NCI-H2227 treated with DMSO at 0.1 percent for 48 hours (cell line): ENCODE measurements around the gene SYNE3.

Experiments used
- DNase-seq: peaks from one replicate; lab custom pipeline; 2025; lab: John Stamatoyannopoulos, UW

SYNE3 gene

DNA sequence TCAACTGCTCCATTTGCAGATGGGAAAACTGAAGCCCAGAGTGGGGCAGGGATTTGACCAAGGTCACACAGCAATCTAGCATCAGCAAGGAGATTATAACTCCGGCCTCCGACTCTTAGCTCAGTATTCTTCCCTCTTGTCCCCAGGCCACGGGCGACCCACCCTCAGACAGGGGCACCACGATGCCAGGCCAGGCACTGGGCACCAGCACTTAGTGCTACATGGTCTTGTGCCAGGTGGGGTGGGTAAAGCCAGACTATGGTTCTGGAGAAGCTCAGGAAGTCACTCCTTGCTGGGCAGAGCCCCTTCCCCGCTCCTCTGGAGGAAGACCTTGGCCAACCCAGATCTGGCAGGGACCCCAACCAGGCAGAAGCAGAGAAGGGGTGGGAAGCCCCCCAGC lies 41.5 kb downstream of the SYNE3 start:
- DNase-seq, result no peak

DNA sequence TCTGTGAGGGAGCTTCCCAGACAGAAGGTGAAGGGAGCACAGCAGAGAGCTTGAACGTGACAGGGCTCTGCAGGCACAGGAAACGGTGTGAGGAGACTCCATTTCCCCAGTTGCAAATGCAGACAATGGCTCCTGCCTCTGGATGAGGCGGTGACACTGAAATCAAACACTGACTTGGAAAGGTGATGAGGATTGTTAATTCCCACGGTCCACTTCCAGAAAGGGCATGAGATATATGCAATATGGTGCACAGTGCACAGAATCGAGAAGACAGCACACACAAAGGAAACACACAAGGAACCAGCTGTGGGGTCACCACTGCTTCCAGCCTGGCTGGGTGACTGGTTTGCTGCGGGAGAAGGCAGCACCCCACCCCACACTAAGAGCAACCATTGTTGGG lies 42.0 kb downstream of the SYNE3 start:
- no peak for DNase-seq

DNA sequence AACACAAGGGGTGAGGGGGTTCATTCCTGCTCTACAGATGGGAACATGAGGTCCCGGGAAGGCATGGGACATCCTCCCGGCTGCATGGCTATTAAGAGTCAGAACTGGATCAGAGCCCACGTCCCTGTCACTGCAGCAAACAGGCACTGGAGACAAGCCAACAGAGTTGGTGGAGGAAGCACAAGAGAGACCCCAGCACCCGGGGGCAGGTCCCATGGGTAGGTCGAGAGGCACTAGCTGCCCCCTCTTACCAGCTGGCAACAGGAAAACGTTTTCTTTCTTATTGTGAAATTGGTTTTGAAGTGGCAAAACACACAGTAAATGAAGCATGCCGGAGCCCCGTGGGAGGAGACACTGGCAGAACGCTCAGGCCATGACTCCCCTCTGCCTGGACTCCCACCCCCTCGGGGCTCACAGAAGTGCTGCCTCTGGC lies 43.6 kb downstream of the SYNE3 start:
- no peak for DNase-seq

DNA sequence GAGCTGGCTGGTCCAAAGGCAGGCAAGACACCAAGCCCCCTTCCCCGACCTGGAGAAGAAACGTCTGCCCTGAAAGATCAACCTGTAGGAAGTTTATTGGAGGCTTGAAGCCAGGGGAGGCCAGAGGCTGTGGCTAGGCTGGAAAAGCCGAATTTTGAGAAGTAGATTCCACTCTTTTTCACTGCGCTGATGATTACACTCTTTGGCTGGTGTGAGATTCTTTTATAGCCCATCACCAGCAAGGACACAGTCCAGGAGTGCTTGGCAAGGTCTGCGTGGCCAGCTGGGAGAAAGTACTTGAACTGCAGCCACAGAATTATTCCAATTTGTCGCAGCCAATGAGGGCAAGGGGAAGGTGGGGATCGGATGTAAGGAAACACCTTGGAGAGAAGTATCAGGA lies 45.0 kb downstream of the SYNE3 start:
- DNase-seq, result no peak

DNA sequence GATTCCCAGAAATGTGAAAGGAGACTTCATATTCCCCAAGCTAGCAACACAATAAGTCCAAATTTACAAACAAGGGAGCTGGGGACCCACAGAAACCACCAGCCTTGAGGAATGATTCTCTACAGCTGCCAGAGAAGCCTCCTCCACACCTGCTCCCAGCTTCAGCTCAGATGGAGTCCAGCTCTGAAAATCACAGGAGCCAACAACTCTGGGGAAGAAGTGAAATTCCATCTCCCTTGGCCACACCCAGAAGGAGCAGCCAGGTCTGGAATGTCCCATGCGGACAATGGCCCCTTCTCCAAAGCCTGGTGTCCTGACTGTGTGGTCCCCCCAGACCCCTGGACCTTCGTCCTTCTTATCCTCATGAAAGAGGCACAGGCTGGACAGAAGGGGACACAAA lies 45.4 kb downstream of the SYNE3 start:
- no peak for DNase-seq

DNA sequence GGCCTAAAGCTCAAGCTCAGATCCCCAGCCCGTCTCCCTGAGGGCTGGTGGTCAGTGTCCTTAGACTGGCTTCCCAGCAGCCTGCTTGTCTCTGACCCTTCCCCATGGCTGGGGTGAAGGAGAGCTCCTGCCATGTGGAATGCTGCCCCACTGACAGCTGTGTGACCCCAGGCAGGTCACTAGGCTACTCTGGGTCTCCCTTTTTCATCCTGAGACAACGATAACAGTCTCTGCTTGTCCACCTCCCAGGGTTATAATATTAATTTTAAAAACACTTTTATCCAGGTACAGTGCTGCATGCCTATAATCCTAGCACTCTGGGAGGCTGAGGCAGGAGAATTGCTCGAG lies 47.3 kb downstream of the SYNE3 start:
- DNase-seq, result no peak

DNA sequence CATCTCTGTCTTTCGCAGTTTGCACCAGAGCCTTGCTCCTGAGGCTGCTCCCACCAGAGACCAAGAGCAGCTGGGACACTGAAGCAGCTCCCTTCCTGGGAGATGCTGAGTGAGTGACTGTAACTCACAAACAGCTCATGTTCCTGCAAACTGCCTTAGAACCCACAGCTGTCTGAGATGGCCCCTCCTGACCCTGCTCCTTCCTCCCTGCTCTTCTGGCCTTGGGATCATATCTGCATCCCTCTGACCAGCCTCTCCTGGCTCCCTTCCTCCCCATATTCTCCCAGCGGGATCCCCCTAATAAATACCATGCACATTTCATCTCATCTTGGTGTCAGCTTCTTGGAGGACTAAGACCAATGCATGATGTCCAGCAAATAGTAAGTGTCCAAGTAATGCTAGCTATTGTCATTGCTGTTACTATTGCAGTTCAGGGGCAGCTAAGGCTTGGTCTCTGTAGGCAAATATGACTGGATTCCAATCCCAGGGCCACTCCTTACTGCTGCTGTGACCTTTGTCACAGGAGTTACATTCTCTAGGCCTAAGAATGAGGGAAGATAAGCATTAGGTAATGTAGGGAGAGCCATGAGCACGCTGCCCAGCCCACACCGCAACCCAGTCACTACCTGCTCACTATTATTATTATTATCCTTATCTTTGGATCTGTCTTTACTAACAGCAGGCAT lies 47.9 kb downstream of the SYNE3 start:
- no peak for DNase-seq

DNA sequence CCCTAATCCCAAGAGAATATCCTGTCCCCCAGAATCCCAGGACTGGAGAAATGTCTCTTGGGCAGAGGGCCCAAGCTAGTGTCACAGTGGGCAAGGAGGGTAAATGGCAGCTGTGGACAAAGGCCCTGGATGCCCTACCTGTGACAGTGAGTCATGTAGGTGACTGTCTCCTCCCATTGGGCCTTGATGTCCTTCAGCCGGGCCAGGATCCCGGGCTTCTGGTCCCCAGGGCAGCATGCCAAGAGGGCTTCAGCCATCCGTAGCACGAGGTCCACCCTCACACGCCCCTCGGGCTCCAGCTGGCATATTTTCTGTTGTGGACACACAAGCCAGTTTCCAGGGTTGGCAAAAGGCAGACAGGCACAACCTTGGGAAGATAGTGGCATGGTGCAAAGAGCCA lies 48.8 kb downstream of the SYNE3 start:
- DNase-seq, result no peak

DNA sequence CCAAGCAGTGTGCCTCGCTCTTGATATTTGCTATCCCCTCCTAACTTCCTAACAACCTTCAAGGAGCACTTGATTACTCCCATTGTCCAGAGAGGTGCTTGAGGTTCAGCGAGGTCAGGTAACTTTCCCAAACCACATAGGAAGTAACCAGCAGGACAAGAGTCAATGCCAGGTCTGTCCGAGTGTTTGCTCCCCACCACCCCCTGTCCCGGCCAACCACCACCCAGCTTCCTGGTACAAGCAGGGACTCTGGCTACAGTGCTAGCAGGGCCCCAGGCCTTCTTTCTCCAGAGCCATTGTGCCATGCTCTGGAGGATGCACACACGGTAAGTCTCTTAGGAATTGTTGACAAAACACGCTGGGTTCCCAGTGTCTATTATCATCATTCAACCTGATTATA lies 49.2 kb downstream of the SYNE3 start:
- DNase-seq, result no peak
